ENCODE measurements around the gene MAP7.

Gene MAP7

GRCh38 chr6:136544326-136544725, 5.9 kb downstream of the MAP7 start:
- DNase-seq (ENCODE audit: low read depth): no peak
- H3K4me3 ChIP-seq (ENCODE audit: low read depth, low read length): no peak overlapping the region
- in situ Hi-C loops (cut with HindIII; ENCODE audit: low sequenced_read_pairs): no loop called here
- TF ChIP-seq, protein P1, sequence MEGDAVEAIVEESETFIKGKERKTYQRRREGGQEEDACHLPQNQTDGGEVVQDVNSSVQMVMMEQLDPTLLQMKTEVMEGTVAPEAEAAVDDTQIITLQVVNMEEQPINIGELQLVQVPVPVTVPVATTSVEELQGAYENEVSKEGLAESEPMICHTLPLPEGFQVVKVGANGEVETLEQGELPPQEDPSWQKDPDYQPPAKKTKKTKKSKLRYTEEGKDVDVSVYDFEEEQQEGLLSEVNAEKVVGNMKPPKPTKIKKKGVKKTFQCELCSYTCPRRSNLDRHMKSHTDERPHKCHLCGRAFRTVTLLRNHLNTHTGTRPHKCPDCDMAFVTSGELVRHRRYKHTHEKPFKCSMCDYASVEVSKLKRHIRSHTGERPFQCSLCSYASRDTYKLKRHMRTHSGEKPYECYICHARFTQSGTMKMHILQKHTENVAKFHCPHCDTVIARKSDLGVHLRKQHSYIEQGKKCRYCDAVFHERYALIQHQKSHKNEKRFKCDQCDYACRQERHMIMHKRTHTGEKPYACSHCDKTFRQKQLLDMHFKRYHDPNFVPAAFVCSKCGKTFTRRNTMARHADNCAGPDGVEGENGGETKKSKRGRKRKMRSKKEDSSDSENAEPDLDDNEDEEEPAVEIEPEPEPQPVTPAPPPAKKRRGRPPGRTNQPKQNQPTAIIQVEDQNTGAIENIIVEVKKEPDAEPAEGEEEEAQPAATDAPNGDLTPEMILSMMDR (IDR thresholded peaks at IDR 0.05; ENCODE audit: low read depth, low read length, missing control alignments): no peak

DNA sequence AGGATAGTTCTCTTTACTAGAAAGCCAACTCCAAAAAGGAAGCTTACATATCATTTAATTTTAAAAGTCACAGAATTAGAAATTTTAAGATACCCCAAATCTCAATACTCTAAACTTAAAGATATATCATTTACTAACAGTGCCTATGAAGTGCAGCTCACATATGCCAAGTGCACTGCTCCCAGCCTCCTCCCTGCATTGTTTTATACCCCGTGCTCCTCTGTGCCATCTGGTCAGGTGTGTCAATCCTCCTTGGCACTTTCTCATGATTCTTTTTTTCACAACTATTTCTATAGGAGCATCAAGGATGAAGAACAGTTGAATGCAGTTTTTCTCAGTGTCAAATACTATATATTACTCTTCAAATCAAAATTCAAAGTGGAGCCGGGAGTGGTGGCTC, 8.8 kb downstream of the MAP7 start:
- no peak for DNase-seq (ENCODE audit: low read depth)
- no peak overlapping the region for H3K4me3 ChIP-seq (ENCODE audit: low read depth, low read length)
- in situ Hi-C loops (cut with HindIII; ENCODE audit: low sequenced_read_pairs): no loop called here
- TF ChIP-seq, protein P1 (IDR thresholded peaks at IDR 0.05; ENCODE audit: low read depth, low read length, missing control alignments): no peak

DNA sequence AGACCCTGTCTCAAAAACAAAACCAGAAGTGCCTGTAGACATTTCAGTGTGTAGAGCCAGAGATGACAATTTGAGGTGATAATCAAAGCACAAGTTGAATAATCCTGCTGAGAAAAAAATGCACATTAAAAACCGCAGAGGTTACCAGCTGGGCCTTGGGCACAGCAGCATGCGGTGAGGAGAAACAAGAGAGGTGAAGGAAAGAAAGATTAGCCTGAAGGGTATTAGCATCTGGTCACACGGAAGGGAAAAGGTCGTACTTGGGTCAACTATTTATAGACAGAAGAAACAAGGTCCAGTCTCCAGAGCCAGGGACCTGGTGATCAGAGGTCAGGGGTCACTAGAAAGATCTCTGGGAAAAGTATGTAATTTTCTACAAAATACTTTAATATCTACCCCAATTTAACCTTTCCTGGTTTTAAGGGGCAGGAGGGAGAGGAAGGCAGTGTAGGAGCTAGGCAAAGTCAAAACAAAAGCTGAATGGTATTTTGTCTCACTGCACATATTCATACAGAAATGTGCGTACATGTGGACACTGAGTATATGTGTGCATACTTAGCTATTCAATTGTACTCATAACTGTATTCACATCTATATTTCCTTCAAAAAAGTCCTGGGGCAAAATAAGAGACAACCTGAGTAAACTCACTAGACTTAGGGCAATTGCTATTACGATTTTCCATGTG, 10.1 kb downstream of the MAP7 start:
- no peak overlapping the region for H3K4me3 ChIP-seq (ENCODE audit: low read depth, low read length)
- peak; percentile 24 for DNase-seq (ENCODE audit: low read depth)
- TF ChIP-seq, protein P1 (IDR thresholded peaks at IDR 0.05; ENCODE audit: low read depth, low read length, missing control alignments): no peak
- in situ Hi-C loops (cut with HindIII; ENCODE audit: low sequenced_read_pairs): no loop called here

- in situ Hi-C loops (cut with HindIII; ENCODE audit: low sequenced_read_pairs): no loop called here
- no peak for DNase-seq (ENCODE audit: low read depth)
- no peak overlapping the region for H3K4me3 ChIP-seq (ENCODE audit: low read depth, low read length)
- TF ChIP-seq, protein P1 (IDR thresholded peaks at IDR 0.05; ENCODE audit: low read depth, low read length, missing control alignments): no peak
Measured at GRCh38 chr6:136538836-136539235, 11.4 kb downstream of the MAP7 start.

GRCh38 chr6:136535880-136536650, 14.2 kb downstream of the MAP7 start:
- H3K4me3 ChIP-seq (ENCODE audit: low read depth, low read length): no peak overlapping the region
- in situ Hi-C loops (cut with HindIII; ENCODE audit: low sequenced_read_pairs): no loop called here
- TF ChIP-seq, protein P1 (IDR thresholded peaks at IDR 0.05; ENCODE audit: low read depth, low read length, missing control alignments): no peak
- DNase-seq (ENCODE audit: low read depth): no peak

DNA sequence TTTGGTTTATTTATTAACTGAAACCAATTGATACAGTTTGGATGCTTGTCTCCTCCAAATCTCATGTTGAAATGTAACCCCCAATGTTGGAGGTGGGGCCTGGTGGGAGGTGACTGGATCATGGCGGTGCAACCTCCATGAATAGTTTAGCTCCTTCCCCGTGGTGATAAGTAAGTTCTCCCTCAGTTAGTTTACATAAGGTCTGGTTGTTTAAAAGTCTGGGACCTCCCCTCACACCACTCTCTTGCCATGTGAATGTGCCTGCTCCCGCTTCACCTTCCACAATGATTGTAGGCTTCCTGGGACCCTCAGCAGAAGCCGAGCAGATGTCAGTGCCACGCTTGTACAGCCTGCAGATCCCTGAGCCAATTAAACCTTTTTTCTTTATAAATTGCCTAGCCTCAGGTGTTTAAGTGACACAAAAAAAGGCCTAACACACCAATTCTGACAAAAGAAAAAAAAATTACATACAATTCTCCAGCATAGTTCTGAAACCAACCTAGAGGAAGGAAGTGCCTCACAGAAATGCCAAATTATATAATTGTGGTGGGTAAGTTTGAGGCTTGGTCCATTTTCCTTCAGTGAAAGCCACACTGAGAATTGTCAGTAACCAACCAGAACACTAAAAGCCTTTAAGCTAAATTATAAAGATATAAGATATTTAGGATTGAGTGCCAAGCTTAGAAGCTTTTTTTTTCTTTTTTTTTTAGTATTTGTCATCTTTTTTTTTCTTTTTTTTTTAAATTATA, 15.0 kb downstream of the MAP7 start:
- TF ChIP-seq, protein P1 (IDR thresholded peaks at IDR 0.05; ENCODE audit: low read depth, low read length, missing control alignments): no peak
- in situ Hi-C loops (cut with HindIII; ENCODE audit: low sequenced_read_pairs): no loop called here
- no peak for DNase-seq (ENCODE audit: low read depth)
- H3K4me3 ChIP-seq (ENCODE audit: low read depth, low read length): no peak overlapping the region

All from astrocyte of the cerebellum (primary cell).